ENCODE results near the gene LUC7L.
"Not testable (repeated sequence)": the region's sequence is repeated elsewhere in the genome, so short reads cannot be mapped to it uniquely, and the experiment has no call there.

The LUC7L gene

DNA sequence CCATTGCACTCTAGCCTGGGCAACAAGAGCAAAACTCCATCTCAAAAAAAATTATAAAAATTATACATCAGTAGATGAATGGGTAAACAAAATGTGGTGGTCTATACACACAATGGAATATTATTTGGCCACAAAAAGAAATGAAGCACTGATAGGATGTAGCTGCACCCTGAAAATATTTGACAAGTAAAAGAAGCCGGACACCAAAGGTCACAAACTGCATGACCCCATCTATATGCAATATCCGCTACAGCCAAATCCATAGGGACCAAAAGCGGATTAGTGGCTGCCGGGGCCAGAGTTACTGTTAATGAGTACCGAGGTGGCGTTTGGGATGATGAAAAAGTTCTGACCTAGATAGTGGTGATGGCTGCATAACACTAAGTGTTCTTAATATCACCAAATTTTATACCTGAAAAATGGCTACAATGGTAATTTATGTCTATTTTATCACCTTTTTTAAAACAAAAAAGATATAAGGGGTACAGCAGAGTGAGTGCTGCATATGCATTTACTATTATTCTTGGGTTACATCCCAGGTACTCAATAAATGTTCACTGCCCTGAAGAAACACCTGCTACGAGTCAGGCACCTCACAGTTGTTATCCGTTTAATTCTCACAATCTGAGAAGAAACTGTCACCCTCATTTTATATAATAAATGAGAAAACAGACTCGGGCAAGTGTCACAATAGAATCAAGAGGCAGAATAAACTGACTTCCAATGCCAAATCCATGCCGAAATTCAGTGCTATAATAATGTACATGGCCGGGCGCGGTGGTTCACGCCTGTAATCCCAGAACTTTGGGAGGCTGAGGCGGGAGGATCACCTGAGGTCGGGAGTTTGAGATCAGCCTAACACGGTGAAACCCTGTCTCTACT is 49.8 kb downstream of the LUC7L start:
- no peak for DNase-seq (ENCODE audit: low spot score)

DNA sequence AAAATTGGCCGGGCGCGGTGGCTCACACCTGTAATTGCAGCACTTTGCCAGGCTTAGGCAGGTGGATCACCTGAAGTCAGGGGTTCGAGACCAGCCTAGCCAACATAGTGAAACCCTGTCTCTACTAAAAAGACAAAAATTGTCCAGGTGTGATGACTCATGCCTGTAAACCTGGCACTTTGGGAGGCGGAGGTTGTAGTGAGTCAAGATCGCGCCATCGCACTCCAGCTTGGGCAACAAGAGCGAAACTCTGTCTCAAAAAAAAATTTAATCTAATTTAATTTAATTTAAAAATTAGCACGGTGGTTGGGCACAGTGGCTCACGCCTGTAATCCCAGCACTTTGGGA is 50.6 kb downstream of the LUC7L start:
- no peak for DNase-seq (ENCODE audit: low spot score)

DNA sequence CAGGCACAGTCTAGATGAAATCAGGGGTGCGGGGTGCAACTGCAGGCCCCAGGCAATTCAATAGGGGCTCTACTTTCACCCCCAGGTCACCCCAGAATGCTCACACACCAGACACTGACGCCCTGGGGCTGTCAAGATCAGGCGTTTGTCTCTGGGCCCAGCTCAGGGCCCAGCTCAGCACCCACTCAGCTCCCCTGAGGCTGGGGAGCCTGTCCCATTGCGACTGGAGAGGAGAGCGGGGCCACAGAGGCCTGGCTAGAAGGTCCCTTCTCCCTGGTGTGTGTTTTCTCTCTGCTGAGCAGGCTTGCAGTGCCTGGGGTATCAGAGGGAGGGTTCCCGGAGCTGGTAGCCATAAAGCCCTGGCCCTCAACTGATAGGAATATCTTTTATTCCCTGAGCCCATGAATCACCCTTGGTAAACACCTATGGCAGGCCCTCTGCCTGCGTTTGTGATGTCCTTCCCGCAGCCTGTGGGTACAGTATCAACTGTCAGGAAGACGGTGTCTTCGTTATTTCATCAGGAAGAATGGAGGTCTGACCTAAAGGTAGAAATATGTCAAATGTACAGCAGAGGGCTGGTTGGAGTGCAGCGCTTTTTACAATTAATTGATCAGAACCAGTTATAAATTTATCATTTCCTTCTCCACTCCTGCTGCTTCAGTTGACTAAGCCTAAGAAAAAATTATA is 51.1 kb downstream of the LUC7L start:
- DNase-seq (ENCODE audit: low spot score) = no peak

DNA sequence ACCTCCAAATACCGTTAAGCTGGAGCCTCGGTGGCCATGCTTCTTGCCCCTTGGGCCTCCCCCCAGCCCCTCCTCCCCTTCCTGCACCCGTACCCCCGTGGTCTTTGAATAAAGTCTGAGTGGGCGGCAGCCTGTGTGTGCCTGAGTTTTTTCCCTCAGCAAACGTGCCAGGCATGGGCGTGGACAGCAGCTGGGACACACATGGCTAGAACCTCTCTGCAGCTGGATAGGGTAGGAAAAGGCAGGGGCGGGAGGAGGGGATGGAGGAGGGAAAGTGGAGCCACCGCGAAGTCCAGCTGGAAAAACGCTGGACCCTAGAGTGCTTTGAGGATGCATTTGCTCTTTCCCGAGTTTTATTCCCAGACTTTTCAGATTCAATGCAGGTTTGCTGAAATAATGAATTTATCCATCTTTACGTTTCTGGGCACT is 51.8 kb downstream of the LUC7L start:
- no peak for DNase-seq (ENCODE audit: low spot score)

GRCh38 chr16:176477-177382 is 52.5 kb downstream of the LUC7L start, which contains the start of gene HBA1:
HBA1 (plus strand) TSS chr16:176680; CDS start chr16:176717, 37 bp downstream.
- not testable (repeated sequence) for DNase-seq (ENCODE audit: low spot score)

GRCh38 chr16:176006-176405 is 53.2 kb downstream of the LUC7L start:
- DNase-seq (ENCODE audit: low spot score) = not testable (repeated sequence)

DNA sequence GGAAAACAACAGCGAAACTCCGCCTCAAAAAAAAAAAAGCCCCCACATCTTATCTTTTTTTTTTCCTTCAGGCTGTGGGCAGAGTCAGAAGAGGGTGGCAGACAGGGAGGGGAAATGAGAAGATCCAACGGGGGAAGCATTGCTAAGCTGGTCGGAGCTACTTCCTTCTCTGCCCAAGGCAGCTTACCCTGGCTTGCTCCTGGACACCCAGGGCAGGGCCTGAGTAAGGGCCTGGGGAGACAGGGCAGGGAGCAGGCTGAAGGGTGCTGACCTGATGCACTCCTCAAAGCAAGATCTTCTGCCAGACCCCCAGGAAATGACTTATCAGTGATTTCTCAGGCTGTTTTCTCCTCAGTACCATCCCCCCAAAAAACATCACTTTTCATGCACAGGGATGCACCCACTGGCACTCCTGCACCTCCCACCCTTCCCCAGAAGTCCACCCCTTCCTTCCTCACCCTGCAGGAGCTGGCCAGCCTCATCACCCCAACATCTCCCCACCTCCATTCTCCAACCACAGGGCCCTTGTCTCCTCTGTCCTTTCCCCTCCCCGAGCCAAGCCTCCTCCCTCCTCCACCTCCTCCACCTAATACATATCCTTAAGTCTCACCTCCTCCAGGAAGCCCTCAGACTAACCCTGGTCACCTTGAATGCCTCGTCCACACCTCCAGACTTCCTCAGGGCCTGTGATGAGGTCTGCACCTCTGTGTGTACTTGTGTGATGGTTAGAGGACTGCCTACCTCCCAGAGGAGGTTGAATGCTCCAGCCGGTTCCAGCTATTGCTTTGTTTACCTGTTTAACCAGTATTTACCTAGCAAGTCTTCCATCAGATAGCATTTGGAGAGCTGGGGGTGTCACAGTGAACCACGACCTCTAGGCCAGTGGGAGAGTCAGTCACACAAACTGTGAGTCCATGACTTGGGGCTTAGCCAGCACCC is 54.0 kb downstream of the LUC7L start:
- DNase-seq (ENCODE audit: low spot score) = no peak

GRCh38 chr16:173928-174769 is 55.1 kb downstream of the LUC7L start:
- not testable (repeated sequence) for DNase-seq (ENCODE audit: low spot score)

GRCh38 chr16:173211-173854 is 55.9 kb downstream of the LUC7L start:
- DNase-seq (ENCODE audit: low spot score) = not testable (repeated sequence)

GRCh38 chr16:172374-172941 is 56.8 kb downstream of the LUC7L start, which contains the start of gene HBA2:
HBA2 (plus strand) TSS chr16:172876; CDS start chr16:172913, 37 bp downstream.
- DNase-seq (ENCODE audit: low spot score) = not testable (repeated sequence)

DNA sequence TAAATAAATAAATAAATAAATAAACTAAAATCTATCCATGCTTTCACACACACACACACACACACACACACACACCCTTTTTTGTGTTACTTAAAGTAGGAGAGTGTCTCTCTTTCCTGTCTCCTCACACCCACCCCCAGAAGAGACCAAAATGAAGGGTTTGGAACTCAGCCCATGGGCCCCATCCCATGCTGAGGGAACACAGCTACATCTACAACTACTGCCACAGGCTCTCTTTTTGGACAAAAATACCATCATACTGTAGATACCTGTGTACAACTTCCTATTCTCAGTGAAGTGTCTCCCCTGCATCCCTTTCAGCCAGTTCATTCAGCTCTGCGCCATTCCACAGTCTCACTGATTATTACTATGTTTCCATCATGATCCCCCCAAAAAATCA is 58.5 kb downstream of the LUC7L start:
- no peak for DNase-seq (ENCODE audit: low spot score)

DNA sequence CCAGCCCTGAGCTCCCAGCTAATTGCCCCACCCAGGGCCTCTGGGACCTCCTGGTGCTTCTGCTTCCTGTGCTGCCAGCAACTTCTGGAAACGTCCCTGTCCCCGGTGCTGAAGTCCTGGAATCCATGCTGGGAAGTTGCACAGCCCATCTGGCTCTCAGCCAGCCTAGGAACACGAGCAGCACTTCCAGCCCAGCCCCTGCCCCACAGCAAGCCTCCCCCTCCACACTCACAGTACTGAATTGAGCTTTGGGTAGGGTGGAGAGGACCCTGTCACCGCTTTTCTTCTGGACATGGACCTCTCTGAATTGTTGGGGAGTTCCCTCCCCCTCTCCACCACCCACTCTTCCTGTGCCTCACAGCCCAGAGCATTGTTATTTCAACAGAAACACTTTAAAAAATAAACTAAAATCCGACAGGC is 59.2 kb downstream of the LUC7L start:
- DNase-seq (ENCODE audit: low spot score) = not testable (repeated sequence)

DNA sequence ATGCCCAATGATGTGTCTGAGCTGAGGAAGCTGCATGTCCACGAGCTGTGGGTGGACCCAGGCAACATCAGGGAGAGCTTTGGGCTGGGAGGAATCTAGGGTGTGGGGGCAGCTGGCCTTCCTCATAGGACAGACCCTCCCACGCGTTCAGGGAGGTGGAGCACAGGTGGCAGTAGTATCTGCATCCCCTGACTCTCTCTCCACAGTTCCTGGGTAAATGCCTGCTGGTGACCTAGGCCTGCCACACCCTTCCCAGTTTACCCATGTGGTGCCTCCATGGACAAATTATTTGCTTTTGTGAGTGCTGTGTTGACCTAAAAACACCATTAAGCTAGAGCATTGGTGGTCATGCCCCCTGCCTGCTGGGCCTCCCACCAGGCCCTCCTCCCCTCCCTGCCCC is 60.2 kb downstream of the LUC7L start:
- no peak for DNase-seq (ENCODE audit: low spot score)

GRCh38 chr16:168424-168823 is 60.8 kb downstream of the LUC7L start:
- DNase-seq (ENCODE audit: low spot score) = no peak

GRCh38 chr16:167122-167690 is 62.0 kb downstream of the LUC7L start:
- no peak for DNase-seq (ENCODE audit: low spot score)

DNA sequence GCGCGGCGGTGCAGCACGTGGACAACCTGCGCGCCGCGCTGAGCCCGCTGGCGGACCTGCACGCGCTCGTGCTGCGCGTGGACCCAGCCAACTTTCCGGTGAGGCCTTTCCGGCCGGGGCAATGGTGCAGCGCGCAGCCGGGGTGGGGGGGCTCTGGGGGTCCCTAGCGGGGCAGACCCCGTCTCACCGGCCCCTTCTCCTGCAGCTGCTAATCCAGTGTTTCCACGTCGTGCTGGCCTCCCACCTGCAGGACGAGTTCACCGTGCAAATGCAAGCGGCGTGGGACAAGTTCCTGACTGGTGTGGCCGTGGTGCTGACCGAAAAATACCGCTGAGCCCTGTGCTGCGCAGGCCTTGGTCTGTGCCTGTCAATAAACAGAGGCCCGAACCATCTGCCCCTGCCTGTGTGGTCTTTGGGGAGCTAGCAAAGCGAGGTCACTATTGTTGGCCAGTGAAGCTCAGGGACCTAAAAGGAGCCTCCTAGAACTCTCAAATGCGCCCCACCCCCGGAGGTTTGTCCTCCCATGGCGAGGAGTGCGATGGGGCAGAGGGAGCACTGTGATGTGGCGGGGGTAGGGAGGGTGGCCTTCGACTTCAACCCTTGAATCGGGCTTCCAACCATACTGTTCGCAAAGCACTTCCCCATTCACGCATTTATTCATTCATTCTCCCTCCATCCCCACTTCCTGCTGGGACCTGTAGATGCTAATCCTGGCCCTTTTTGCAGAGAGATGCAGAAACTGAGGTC is 62.7 kb downstream of the LUC7L start:
- DNase-seq (ENCODE audit: low spot score) = no peak

- DNase-seq (ENCODE audit: low spot score) = no peak
Measured at GRCh38 chr16:165539-166374, 63.5 kb downstream of the LUC7L start, which contains the start of gene HBM. HBM (plus strand) TSS chr16:165978; CDS start chr16:165998, 20 bp downstream.

Measured in COLO829 (cell line).